K562 (cell line): ENCODE data around the gene FKBP7. TPM values are rescaled to one million over a fixed set of nuclear protein-coding genes. Genes with fewer than 3 reads are reported as not detected.
A peak's percentile ranks its signal among the peaks of the same experiment; 100 is the strongest.

Source experiments
- ATAC-seq: fragments of 200-7000 bp; cut with Tn5 transposase; 3 replicates; pipeline ENCODE4 v1.9.1; 2020; ENCODE audit warnings: moderate library complexity
- BruUV-seq: library from RNA; stranded (reverse); fragments of 400-500 nt; replicated peaks from 2 replicates; lab custom pipeline; 2021; lab: Mats Ljungman, UMichigan
- CTCF ChIA-PET: fragments of 300-600 bp; formaldehyde crosslinking; extraction: SDS; loops from one replicate; lab custom pipeline; 2021; ENCODE audit warnings: low intra/inter-chr PET ratio; lab: Yijun Ruan, JAX
- POLR2A ChIA-PET: fragments of 300-600, 350-650 bp; sonication (Branson Sonifier 250); formaldehyde crosslinking; extraction: SDS; loops from one replicate; lab custom pipeline; 2021; ENCODE audit warnings: antibody characterized with exemption, inconsistent platforms; lab: Yijun Ruan, JAX
- DNase-seq, 4 experiments: peaks; one replicate each; pipeline versions ENCODE4 v3.0.0 to v3.0.0-alpha.2; 2011 to 2018; ENCODE audit warnings: low spot score in 3 of 4, mixed read lengths in 3 of 4; ENCODE audit errors: extremely low read depth in 1 of 4
- FAIRE-seq: peaks from 2 replicates; lab custom pipeline; 2011; peaks lifted over from hg19 to GRCh38; lab: Jason Lieb, UNC
- H2AFZ ChIP-seq: 2 replicates; pipeline ENCODE4 v1.6.0; 2011; ENCODE audit warnings: low read depth, low read length, control low read depth, inconsistent platforms
- H3K27ac ChIP-seq: fragments of 200-600 bp; 3 replicates; pipeline ENCODE4 v1.8.0; 2011; ENCODE audit warnings: low read depth, mild to moderate bottlenecking, control low read depth, inconsistent platforms, low read length, moderate library complexity, mixed read lengths; ENCODE audit errors: extremely low read depth
- H3K27me3 ChIP-seq, 2 experiments: fragments of 300-600 bp in 1 of 2; 2 replicates in 1 of 2; 3 replicates in 1 of 2; pipeline versions ENCODE4 v1.6.0 to v1.8.0; 2011; ENCODE audit warnings: inconsistent platforms in 2 of 2, low read length in 2 of 2, mild to moderate bottlenecking in 1 of 2, mixed read lengths in 1 of 2, moderate library complexity in 1 of 2; ENCODE audit not compliant: control insufficient read depth in 2 of 2, insufficient read depth in 2 of 2
- H3K36me3 ChIP-seq: fragments of 300-600 bp; 3 replicates; pipeline ENCODE4 v1.8.0; 2011; ENCODE audit warnings: mild to moderate bottlenecking, low read length, inconsistent platforms; ENCODE audit not compliant: control insufficient read depth, insufficient read depth
- H3K4me1 ChIP-seq, 2 experiments: fragments of 200-600 bp in 1 of 2; replicated peaks in 1 of 2; 2 replicates in 1 of 2; 3 replicates in 1 of 2; pipeline versions ENCODE4 v1.5.1 to v1.8.0; 2011; ENCODE audit warnings: inconsistent platforms in 2 of 2, low read length in 2 of 2, mild to moderate bottlenecking in 1 of 2, mixed read lengths in 1 of 2, moderate library complexity in 1 of 2; ENCODE audit not compliant: control insufficient read depth in 2 of 2, insufficient read depth in 2 of 2
- H3K4me2 ChIP-seq: 2 replicates; pipeline ENCODE4 v1.6.1; 2011; ENCODE audit warnings: low read length, control low read depth, inconsistent platforms, mixed read lengths; ENCODE audit not compliant: insufficient read depth
- H3K4me3 ChIP-seq: fragments of 200-600 bp; sonication (generic), shearing (Covaris generic); 2 replicates; pipeline ENCODE4 v1.5.1; 2016; ENCODE audit warnings: control low read depth, inconsistent platforms
- H3K79me2 ChIP-seq: fragments of 200-600 bp; 3 replicates; pipeline ENCODE4 v1.8.0; 2011; ENCODE audit warnings: low read length, inconsistent platforms; ENCODE audit not compliant: control insufficient read depth, insufficient read depth
- H3K9ac ChIP-seq, 2 experiments: 2 replicates each; pipeline versions ENCODE4 v1.6.0 to v1.6.1; 2011; ENCODE audit warnings: low read depth in 2 of 2, low read length in 2 of 2, control low read depth in 1 of 2, inconsistent platforms in 1 of 2, mild to moderate bottlenecking in 1 of 2, mixed read lengths in 1 of 2; ENCODE audit not compliant: insufficient read depth in 1 of 2
- H3K9me1 ChIP-seq: one replicate; pipeline ENCODE4 v1.6.0; 2011; ENCODE audit warnings: inconsistent platforms, mild to moderate bottlenecking, low read length, moderate library complexity; ENCODE audit not compliant: control insufficient read depth, insufficient read depth
- H3K9me3 ChIP-seq: replicated peaks from 2 replicates; pipeline ENCODE4 v1.5.1; 2011; ENCODE audit warnings: low read depth, low read length, inconsistent platforms; ENCODE audit not compliant: control insufficient read depth, insufficient read depth
- H4K20me1 ChIP-seq: replicated peaks from 2 replicates; pipeline ENCODE4 v1.6.1; 2011; ENCODE audit warnings: low read length, inconsistent platforms, mixed read lengths; ENCODE audit not compliant: control insufficient read depth, insufficient read depth
- C11orf30 ChIP-seq: fragments of 450-650 bp; IDR thresholded peaks from 2 replicates; pipeline ENCODE4 v1.6.1; 2016; ENCODE audit warnings: low read depth, mild to moderate bottlenecking
- CBX3 ChIP-seq, 2 experiments: IDR thresholded peaks; 1 replicate in 1 of 2; 2 replicates in 1 of 2; pipeline ENCODE4 v1.6.1; 2012; ENCODE audit warnings: inconsistent platforms in 2 of 2, low read length in 2 of 2, borderline replicate concordance in 1 of 2, control low read depth in 1 of 2
- ETS2 ChIP-seq: IDR thresholded peaks from 2 replicates; pipeline ENCODE4 v1.6.1; 2016; ENCODE audit warnings: borderline replicate concordance, missing genetic modification characterization, mild to moderate bottlenecking, moderate library complexity, missing compliant biosample characterization; ENCODE audit not compliant: poor library complexity, severe bottlenecking
- GATAD2A ChIP-seq: fragments of 450-650 bp; IDR thresholded peaks from 2 replicates; pipeline ENCODE4 v1.6.1; 2017
- MAFG ChIP-seq: fragments of 450-650 bp; conservative IDR thresholded peaks from 2 replicates; pipeline ENCODE4 v1.6.1; 2016; ENCODE audit warnings: missing genetic modification characterization, missing compliant biosample characterization
- PTTG1 ChIP-seq: fragments of 450-650 bp; IDR thresholded peaks from 2 replicates; pipeline ENCODE4 v1.6.1; 2016; ENCODE audit warnings: low read depth, mild to moderate bottlenecking, missing genetic modification characterization, missing compliant biosample characterization
- RBM15 ChIP-seq: fragments of 200-400 bp; formaldehyde crosslinking; IDR thresholded peaks from 2 replicates; pipeline ENCODE4 v1.6.1; 2018; ENCODE audit warnings: mild to moderate bottlenecking, low read length, moderate library complexity; ENCODE audit not compliant: insufficient read depth
- SNIP1 ChIP-seq: fragments of 450-650 bp; IDR thresholded peaks from 2 replicates; pipeline ENCODE4 v1.7.1; 2017; ENCODE audit warnings: low read depth, mild to moderate bottlenecking
- ZFP30 ChIP-seq: fragments of 250-450 bp; sonication (Bioruptor Pico); IDR thresholded peaks from 2 replicates; pipeline ENCODE4 v1.8.0; 2022; ENCODE audit warnings: moderate library complexity, mild to moderate bottlenecking, inconsistent platforms, borderline replicate concordance
- ZNF445 ChIP-seq: fragments of 250-450 bp; sonication (Bioruptor Pico); IDR thresholded peaks from 2 replicates; pipeline ENCODE4 v1.4.0; 2020; ENCODE audit warnings: low read depth, mild to moderate bottlenecking, moderate library complexity
- WGBS: fragments of 100-300 bp; shearing (Covaris generic); methylation state at CpG from one replicate; pipeline ENCODE4 v1.1.6; 2016; ENCODE audit warnings: low coverage, mixed read lengths; ENCODE audit not compliant: insufficient coverage; ENCODE audit errors: missing lambda C conversion rate; 5-methylcytosine and 5-hydroxymethylcytosine counted together
- in situ Hi-C: fragments of 300-500 bp; cut with MboI; formaldehyde crosslinking; loops from 4 replicates; pipeline ENCODE4 v1.15.0; 2018; ENCODE audit warnings: inconsistent platforms, mixed read lengths
- intact Hi-C: fragments of 100-400 bp; cut with micrococcal nuclease; formaldehyde crosslinking; loops from 2 replicates; pipeline ENCODE4 v1.14.2; 2022
- polyA plus RNA-seq, 8 experiments: library from polyadenylated mRNA; depleted of rRNA in 4 of 8; stranded (reverse) in 5 of 8; unstranded in 3 of 8; fragments of >200 nt; fragmentation: Nextera tagmentation in 2 of 8; fragmentation: Illumina TruSeq in 1 of 8; extraction: Ambion mirVana in 2 of 8; extraction: Trizol in 1 of 8; gene quantifications; 2 replicates each; pipeline versions ENCODE4 v1.2.1 to v1.2.3, GENCODE V29; 2011 to 2014; ENCODE audit warnings: inconsistent platforms in 1 of 8, missing spikeins in 1 of 8
- total RNA-seq, 7 experiments: library from RNA; depleted of rRNA in 6 of 7; stranded (reverse); fragments of >200 nt in 6 of 7; fragmentation: Illumina TruSeq in 2 of 7; extraction: Trizol in 2 of 7; gene quantifications; 2 replicates each; pipeline versions ENCODE4 v1.2.1 to v1.2.3, GENCODE V29; 2011 to 2021; ENCODE audit warnings: low replicate concordance in 1 of 7
- TF ChIP-seq, protein P1 (sequence below): fragments of 250-450 bp; sonication (Bioruptor Pico); IDR thresholded peaks from 2 replicates; pipeline ENCODE4 v1.8.0; 2021; ENCODE audit warnings: mild to moderate bottlenecking, moderate library complexity
- TF ChIP-seq, protein P2 (sequence below): IDR thresholded peaks from 2 replicates; pipeline ENCODE4 v1.6.1; 2011; ENCODE audit not compliant: insufficient read length; ENCODE audit errors: extremely low read depth
- TF ChIP-seq, protein P3 (sequence below): fragments of 450-650 bp; IDR thresholded peaks from 2 replicates; pipeline ENCODE4 v1.7.1; 2018; ENCODE audit warnings: mild to moderate bottlenecking, low read depth; ENCODE audit not compliant: partially characterized antibody

FKBP7 gene
- total and polyA plus RNA-seq, 9 of the 15 experiments (the other 6 are each of a cell fraction or from before 2014, with no cell fraction given), result 6.1 to 23.2 (median 19.0) TPM

DNA sequence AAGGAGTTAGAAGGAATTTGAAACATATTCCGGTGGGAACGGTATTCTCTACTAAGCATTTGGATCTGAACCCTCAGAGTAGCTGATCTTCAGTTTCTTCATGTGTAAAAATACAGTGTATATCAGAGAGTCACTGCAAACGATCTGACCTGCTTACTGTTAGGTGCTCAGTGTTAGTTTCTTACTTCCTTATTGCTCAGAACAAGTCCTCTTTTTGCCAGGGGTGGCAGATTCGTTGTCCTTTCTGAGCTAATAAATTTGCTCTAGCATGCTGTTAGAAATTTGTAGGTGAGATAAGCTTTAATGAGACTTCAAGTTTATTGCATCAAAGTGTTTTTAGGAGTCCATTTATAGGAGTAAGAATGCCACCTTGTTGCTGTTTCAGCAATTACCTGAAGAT lies 17.6 kb upstream of the FKBP7 start:
- Histone ChIP-seq H3K79me2 (no peaks in the 10 kb centered on the region), H3K27ac (no peak overlapping the region), H3K9me1 (no peaks in the 10 kb centered on the region), H3K9ac (no peak overlapping the region), H3K4me3 (no peak overlapping the region), H3K9me3 (no peaks in the 10 kb centered on the region), H3K4me2 (no peak overlapping the region), H2AFZ (no peak overlapping the region), H3K4me1 (peaks cover 0 to 11% of the 10 kb centered on the region in 2 experiments; a peak in 2 of 5 replicates), H4K20me1 (no peaks in the 10 kb centered on the region), H3K36me3 (peaks cover 72% of the 10 kb centered on the region), H3K27me3 (no peaks in the 10 kb centered on the region)
- in situ Hi-C loops, result no loop called here
- DNase-seq, result no peak
- TF ChIP-seq CBX3 (IDR thresholded peaks at IDR 0.05; ENCODE audit: borderline replicate concordance in 1 of 2, low read length in 2 of 2), result no peak
- TF ChIP-seq SNIP1, result no peak
- TF ChIP-seq, protein P1, sequence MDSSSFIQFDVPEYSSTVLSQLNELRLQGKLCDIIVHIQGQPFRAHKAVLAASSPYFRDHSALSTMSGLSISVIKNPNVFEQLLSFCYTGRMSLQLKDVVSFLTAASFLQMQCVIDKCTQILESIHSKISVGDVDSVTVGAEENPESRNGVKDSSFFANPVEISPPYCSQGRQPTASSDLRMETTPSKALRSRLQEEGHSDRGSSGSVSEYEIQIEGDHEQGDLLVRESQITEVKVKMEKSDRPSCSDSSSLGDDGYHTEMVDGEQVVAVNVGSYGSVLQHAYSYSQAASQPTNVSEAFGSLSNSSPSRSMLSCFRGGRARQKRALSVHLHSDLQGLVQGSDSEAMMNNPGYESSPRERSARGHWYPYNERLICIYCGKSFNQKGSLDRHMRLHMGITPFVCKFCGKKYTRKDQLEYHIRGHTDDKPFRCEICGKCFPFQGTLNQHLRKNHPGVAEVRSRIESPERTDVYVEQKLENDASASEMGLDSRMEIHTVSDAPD, result no peak
- 0 out of 2 replicates have a peak, but pooled peaks have one; percentile 16 for TF ChIP-seq MAFG (tag)
- TF ChIP-seq RBM15, result no peak
- TF ChIP-seq PTTG1, result no peak
- peak; percentile 29; the same call in 1 of the 2 replicates for TF ChIP-seq C11orf30
- TF ChIP-seq ZNF445 (CRISPR knock-in tag), result no peak
- no peak for TF ChIP-seq ETS2
- TF ChIP-seq, protein P2, sequence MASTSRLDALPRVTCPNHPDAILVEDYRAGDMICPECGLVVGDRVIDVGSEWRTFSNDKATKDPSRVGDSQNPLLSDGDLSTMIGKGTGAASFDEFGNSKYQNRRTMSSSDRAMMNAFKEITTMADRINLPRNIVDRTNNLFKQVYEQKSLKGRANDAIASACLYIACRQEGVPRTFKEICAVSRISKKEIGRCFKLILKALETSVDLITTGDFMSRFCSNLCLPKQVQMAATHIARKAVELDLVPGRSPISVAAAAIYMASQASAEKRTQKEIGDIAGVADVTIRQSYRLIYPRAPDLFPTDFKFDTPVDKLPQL, result no peak
- TF ChIP-seq GATAD2A, result no peak
- TF ChIP-seq, protein P3, sequence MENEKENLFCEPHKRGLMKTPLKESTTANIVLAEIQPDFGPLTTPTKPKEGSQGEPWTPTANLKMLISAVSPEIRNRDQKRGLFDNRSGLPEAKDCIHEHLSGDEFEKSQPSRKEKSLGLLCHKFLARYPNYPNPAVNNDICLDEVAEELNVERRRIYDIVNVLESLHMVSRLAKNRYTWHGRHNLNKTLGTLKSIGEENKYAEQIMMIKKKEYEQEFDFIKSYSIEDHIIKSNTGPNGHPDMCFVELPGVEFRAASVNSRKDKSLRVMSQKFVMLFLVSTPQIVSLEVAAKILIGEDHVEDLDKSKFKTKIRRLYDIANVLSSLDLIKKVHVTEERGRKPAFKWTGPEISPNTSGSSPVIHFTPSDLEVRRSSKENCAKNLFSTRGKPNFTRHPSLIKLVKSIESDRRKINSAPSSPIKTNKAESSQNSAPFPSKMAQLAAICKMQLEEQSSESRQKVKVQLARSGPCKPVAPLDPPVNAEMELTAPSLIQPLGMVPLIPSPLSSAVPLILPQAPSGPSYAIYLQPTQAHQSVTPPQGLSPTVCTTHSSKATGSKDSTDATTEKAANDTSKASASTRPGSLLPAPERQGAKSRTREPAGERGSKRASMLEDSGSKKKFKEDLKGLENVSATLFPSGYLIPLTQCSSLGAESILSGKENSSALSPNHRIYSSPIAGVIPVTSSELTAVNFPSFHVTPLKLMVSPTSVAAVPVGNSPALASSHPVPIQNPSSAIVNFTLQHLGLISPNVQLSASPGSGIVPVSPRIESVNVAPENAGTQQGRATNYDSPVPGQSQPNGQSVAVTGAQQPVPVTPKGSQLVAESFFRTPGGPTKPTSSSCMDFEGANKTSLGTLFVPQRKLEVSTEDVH, result no peak
- no peak for TF ChIP-seq ZFP30 (CRISPR knock-in tag)
- ATAC-seq, result no peak
- FAIRE-seq, result no peak
- POLR2A ChIA-PET, result interaction anchor here (0.6 to 1.3 kb wide), 7 partner anchors 9 to 510 kb away, joined by 3 to 7 read pairs (median 3); no protein-coding TSS in a partner anchor
- intact Hi-C loops, result no loop called here
- BruUV-seq, result no TSS peak
- CTCF ChIA-PET, result interaction anchor here (1.2 kb wide), 1 partner anchor 13 kb away, joined by 4 read pairs; no protein-coding TSS in a partner anchor
- WGBS, result 69% methylated on average over 4 of the region's 4 CpGs
